GM18909 (cell line): Measurements from ENCODE around the gene TP73.

Experiments used
- ATAC-seq: cut with Tn5 transposase; IDR thresholded peaks from one replicate; pipeline ENCODE4 v1.9.1; 2021; ENCODE audit warnings: mild to moderate bottlenecking; ENCODE audit not compliant: unreplicated experiment, poor library complexity

TP73 gene

GRCh38 chr1:3749512-3749911, 97.2 kb downstream of the TP73 start:
- no peak for ATAC-seq

GRCh38 chr1:3750741-3751140, 98.4 kb downstream of the TP73 start:
- no peak for ATAC-seq

DNA sequence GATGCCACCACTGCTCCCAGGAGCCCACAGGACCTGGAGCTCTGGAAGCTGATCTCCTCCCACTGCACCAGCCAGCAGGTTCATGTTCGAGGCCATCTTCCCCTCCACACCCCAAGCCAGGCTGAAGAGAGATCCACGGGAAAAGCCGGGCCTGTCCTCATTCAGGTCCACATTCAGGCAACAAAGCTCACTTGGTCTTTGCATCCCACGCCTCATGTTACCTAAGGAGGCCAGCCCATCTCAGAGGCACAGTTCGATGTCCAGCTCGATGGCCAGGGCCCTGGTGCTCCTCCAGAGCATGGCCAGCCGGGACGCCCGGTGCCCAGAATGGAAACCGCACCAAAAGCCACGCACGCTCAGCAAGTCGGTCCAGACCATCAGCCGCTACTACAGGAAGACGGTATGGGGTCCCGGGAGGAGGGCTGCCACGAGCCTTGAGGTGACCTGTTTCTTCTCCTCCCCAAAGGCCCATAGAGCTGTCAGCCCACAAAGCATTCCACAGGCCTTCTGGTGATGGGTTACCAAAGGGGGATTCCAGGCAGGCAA, 100.2 kb downstream of the TP73 start, which contains the start of gene CCDC27:
Gene CCDC27 (plus strand): TSS at position 51 of the 546 bp plus-strand sequence. CDS start 32 bp downstream, at position 83.
- ATAC-seq: no peak

- ATAC-seq: no peak
These were observed 101.5 kb downstream of the TP73 start for GRCh38 chr1:3753656-3754454.

DNA sequence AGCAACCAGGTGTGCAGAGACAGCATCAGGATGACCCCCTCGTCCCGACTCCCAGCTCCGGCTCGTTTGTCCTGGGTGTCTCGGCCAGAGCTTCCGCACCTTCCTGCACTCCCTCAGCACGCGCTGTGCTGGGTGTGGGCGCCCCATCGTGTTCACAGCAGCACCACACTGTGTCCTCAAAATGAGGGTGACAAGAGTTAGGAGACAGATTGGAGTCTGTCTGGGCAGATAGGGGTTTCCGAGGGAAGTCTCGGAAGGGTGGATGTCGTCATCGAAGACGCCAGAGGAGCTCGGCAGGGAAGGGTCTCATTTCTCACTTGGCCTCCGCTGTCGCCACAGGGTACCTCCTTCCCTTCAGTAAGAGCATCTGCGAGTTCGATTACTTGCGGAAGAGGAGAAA, 104.1 kb downstream of the TP73 start:
- no peak for ATAC-seq

DNA sequence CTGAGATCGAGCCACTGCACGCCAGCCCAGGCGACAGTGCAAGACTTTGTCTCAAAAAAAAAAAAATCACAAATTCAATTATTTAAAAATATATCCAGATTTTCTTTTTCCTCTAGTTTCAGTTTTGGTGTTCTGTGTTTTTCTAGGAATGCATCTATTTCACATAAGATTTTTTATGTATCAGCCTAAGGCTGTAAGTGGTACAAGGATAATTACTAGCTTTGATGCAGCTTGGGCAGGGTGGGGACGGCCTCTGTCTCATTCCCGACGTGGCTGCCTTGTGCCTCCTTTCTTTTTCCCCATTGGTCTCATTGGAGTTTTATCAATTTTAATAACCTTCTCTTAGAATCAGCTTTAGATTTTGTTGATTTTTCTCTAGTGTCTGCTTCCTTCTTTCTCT, 106.8 kb downstream of the TP73 start:
- ATAC-seq: no peak

DNA sequence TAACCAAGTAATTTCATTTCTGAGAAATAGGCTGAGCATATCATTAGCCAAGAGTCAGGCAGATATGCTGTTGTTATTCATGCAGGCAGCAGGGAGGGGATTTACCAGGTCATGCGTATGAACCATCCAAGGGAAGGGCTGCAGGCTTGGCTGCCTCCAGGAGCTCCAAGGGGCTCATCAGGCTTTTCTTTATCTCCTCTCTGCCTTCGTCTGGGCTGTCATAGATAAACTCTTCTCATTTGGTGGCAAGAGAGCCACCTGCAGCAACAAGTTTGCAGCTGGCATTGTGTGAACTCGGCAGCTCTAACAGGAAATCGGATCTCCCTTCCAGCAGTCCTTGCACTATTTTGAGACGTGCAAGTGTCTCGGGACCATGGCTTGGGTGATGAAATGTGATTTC, 107.5 kb downstream of the TP73 start:
- no peak for ATAC-seq

- no peak for ATAC-seq
These were observed 109.1 kb downstream of the TP73 start for GRCh38 chr1:3761296-3762010.

- ATAC-seq: no peak
These were observed 110.0 kb downstream of the TP73 start for GRCh38 chr1:3762151-3762872.

DNA sequence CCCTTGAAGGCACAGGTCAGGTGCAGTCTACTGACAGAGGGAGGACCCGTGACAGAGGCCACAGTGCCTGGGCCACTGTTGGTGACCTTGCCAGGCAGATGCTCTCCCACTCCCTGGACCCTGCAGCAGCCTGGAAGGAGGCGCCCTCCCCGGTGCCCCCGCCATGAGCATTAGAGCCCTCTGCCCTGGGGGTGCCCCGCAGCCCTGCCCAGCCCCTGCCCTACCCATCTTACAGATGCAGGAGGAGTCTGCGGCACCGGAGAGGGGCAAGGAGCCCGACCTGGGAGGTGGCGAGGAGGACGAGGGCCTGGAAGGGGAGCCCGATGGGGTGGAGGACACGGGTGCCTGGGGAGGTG, 110.5 kb downstream of the TP73 start:
- ATAC-seq: no peak

- no peak for ATAC-seq
These were observed 111.2 kb downstream of the TP73 start for GRCh38 chr1:3763351-3764125.

- ATAC-seq: no peak
These were observed 115.1 kb downstream of the TP73 start for GRCh38 chr1:3767328-3767925.

DNA sequence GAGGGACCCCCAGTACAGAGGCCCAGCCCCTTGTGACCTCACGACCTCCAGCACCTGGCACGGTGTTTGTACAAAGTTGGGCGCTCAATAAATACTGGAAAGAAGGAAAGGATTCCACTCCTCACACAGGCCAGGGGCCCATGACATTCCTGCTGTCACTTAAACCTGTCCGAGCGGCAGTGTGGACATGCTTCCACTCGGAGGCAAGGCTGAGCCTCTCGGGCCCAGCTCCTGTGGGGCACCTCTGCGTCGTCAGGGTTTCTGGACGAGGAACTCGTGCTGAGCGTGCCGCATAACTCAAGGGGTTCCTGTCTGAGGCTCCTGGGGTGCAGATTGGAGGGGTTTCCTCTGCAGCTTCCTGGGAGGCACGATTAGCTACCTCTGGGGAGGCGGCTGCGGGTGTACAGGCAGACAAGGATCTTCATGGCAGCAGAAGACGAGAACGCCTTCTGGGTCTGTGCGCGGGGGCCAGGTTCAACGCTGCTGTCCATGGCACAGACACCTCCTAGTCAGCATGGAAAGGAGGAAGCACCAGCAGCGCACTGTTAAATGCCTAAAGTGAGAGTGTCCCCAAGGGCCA, 116.6 kb downstream of the TP73 start:
- ATAC-seq: no peak

- ATAC-seq: no peak
These were observed 117.9 kb downstream of the TP73 start for GRCh38 chr1:3770047-3770765.

DNA sequence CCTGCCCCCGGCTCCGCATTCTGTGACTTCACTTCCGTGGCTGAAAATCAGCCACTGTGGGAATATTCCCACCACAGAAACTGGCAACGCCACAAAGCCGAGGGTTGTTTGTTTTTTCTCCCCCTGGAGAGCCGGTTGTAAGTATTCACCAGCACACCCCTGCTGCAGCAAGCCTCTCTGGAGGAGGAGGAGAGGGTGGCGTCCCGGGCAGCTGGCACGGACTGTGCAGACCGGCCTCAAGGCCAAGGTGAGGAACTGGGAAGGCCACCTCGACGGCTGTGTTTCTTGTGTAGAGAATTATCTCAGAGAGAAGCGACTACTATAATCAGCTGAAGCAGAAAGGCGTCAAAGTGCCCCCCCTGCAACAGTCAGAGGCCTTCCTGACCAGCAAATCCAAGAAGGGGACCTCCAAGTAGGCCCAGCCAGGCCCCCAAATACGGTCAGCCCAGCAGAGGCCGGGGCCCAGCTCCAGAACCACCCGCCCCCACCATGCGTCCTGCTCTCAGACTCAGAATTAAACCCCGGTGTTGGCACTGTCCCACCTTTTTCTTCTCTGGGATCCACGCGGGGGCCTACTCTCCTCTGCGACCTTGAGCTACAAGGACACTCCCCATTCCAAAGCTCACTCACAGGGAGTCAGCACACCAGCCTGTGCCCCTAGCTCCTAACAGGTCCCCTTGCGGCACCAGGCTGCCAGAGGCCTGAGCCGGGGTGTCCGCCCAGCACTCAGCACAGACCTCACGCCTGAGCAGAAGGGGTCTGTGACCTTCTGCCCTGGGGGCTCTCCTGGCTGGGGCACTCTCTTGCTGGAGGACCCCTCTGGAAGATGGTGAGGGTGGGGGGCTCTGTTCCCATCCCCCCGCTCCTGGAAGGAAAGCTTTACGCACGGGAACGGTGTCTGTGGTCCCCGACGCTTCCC, 119.1 kb downstream of the TP73 start:
- ATAC-seq: no peak

DNA sequence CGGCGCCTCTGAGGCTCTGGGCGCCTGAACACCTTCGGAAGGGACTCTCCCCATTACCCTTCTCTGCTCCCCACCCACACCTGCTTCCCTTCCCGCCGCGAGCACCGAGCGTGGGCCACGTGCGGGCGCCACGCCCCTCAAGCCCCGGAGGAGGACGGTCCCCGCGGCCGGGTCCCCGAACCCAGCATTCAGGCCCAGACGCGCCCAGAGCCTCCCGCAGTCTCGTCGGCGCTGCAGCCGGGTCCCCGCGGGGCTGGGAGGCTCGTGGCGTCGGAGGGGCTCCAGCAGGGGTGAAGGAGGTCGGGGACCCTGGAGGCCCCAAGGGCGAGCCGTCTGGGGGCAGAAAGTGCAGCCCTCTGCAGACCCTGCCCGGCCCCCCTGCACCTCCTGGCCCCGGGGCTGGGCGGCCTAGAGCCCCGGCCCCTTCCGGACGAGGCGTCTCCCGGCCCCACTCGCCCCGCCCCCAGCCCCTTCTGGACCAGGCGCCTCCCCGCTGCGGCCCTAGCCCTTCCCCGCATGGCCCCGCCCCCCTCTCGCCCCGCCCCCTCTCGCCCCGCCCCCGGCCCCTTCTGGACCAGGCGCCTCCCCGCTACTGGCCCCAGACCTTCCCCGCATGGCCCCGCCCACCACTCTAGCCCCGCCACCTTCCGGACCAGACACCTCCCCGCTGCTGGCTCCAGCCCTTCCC, 119.9 kb downstream of the TP73 start:
- ATAC-seq: peak; percentile 51
